Endodermal cell (in vitro differentiated cells): ENCODE measurements around the gene S100A10. TPM values are rescaled to one million over a fixed set of nuclear protein-coding genes. Genes with fewer than 3 reads are reported as not detected.

Experiments
- DNase-seq: peaks from one replicate; pipeline ENCODE4 v3.0.0-alpha.2; 2017
- H3K27ac ChIP-seq: 2 replicates; pipeline ENCODE4 v1.5.1; 2013; ENCODE audit warnings: mild to moderate bottlenecking, low read depth, low read length, moderate library complexity
- H3K27me3 ChIP-seq: 2 replicates; pipeline ENCODE4 v1.6.1; 2013; ENCODE audit warnings: mild to moderate bottlenecking, low read length, moderate library complexity; ENCODE audit not compliant: insufficient read depth, control insufficient read depth, poor library complexity, severe bottlenecking
- H3K36me3 ChIP-seq: 2 replicates; pipeline ENCODE4 v1.7.0; 2013; ENCODE audit warnings: mild to moderate bottlenecking, low read length, moderate library complexity; ENCODE audit not compliant: control insufficient read depth, insufficient read depth
- H3K4me1 ChIP-seq: one replicate; pipeline ENCODE4 v1.7.0; 2013; ENCODE audit warnings: low read length; ENCODE audit not compliant: control insufficient read depth, insufficient read depth
- H3K4me3 ChIP-seq: 2 replicates; pipeline ENCODE4 v1.5.1; 2013; ENCODE audit warnings: mild to moderate bottlenecking, low read length, moderate library complexity
- H3K9ac ChIP-seq: 2 replicates; pipeline ENCODE4 v1.6.1; 2013; ENCODE audit warnings: mild to moderate bottlenecking, low read length, moderate library complexity; ENCODE audit not compliant: poor library complexity, severe bottlenecking; ENCODE audit errors: extremely low read depth
- H3K9me3 ChIP-seq: 2 replicates; pipeline ENCODE4 v1.6.1; 2013; ENCODE audit warnings: mild to moderate bottlenecking, low read length, moderate library complexity; ENCODE audit not compliant: control insufficient read depth
- H3K27ac Mint-ChIP-seq: 2 replicates; pipeline ENCODE4 v1.8.0; 2020; ENCODE audit warnings: mixed read lengths
- H3K27me3 Mint-ChIP-seq: 2 replicates; pipeline ENCODE4 v1.8.0; 2021; ENCODE audit warnings: mild to moderate bottlenecking, mixed read lengths; ENCODE audit not compliant: insufficient read depth
- H3K36me3 Mint-ChIP-seq: 2 replicates; pipeline ENCODE4 v1.8.0; 2020; ENCODE audit warnings: low read depth, mixed read lengths
- H3K4me1 Mint-ChIP-seq: 2 replicates; pipeline ENCODE4 v1.8.0; 2020; ENCODE audit warnings: mixed read lengths
- H3K4me3 Mint-ChIP-seq: 2 replicates; pipeline ENCODE4 v1.8.0; 2020; ENCODE audit warnings: mild to moderate bottlenecking, moderate library complexity, mixed read lengths
- H3K9me3 Mint-ChIP-seq: 2 replicates; pipeline ENCODE4 v1.8.0; 2020; ENCODE audit warnings: mild to moderate bottlenecking, mixed read lengths
- WGBS, 2 experiments: methylation state at CpG; one replicate each; pipeline versions ENCODE4 v1.1.5 to v1.1.7; 2013; ENCODE audit warnings: missing lambda C conversion rate in 2 of 2, mixed read lengths in 1 of 2; ENCODE audit not compliant: insufficient coverage in 1 of 2, insufficient read length in 1 of 2; 5-methylcytosine and 5-hydroxymethylcytosine counted together
- total RNA-seq, 2 donors: library from RNA; stranded (reverse); fragmentation: NEBNext Ultra II Directional in 1 of 2; extraction: Animal tissue kit (Norgen Biotek cat#: 25700) in 1 of 2; gene quantifications; 2 replicates in 1 of 2; 3 replicates in 1 of 2; pipeline ENCODE4 v1.2.1, GENCODE V29; 2021
- TF ChIP-seq, protein P1 (sequence below): fragments of 200-600 bp; sonication (generic); conservative IDR thresholded peaks from 2 replicates; pipeline ENCODE4 v1.5.0; 2021; ENCODE audit warnings: antibody characterized with exemption, mild to moderate bottlenecking

S100A10 gene
- total RNA-seq, 2 donors from 2014 or later, result 352 to 880 TPM

GRCh38 chr1:151992303-151993083 lies 1.2 kb downstream of the S100A10 start:
- H3K4me3 Mint-ChIP-seq, result peak overlapping the region; percentile 86
- Histone ChIP-seq H3K9ac (peak overlapping the region; percentile 78), H3K4me3 (peak overlapping the region; percentile 88), H3K27ac (no peak overlapping the region), H3K4me1 (peaks cover 27% of the 10 kb centered on the region), H3K27me3 (peaks cover 11% of the 10 kb centered on the region), H3K36me3 (peaks cover 17% of the 10 kb centered on the region), H3K9me3 (no peaks in the 10 kb centered on the region)
- WGBS, 2 experiments, result 15 to 18% methylated on average over 11 to 21 of the region's 21 CpGs
- DNase-seq, result peak; percentile 90
- H3K4me1 Mint-ChIP-seq, result peaks cover 52% of the 10 kb centered on the region
- no peaks in the 10 kb centered on the region for H3K9me3 Mint-ChIP-seq
- H3K36me3 Mint-ChIP-seq, result peaks cover 18% of the 10 kb centered on the region
- TF ChIP-seq, protein P1, sequence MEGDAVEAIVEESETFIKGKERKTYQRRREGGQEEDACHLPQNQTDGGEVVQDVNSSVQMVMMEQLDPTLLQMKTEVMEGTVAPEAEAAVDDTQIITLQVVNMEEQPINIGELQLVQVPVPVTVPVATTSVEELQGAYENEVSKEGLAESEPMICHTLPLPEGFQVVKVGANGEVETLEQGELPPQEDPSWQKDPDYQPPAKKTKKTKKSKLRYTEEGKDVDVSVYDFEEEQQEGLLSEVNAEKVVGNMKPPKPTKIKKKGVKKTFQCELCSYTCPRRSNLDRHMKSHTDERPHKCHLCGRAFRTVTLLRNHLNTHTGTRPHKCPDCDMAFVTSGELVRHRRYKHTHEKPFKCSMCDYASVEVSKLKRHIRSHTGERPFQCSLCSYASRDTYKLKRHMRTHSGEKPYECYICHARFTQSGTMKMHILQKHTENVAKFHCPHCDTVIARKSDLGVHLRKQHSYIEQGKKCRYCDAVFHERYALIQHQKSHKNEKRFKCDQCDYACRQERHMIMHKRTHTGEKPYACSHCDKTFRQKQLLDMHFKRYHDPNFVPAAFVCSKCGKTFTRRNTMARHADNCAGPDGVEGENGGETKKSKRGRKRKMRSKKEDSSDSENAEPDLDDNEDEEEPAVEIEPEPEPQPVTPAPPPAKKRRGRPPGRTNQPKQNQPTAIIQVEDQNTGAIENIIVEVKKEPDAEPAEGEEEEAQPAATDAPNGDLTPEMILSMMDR, result no peak
- peak overlapping the region; percentile 93 for H3K27ac Mint-ChIP-seq
- peaks cover 61% of the 10 kb centered on the region for H3K27me3 Mint-ChIP-seq

DNA sequence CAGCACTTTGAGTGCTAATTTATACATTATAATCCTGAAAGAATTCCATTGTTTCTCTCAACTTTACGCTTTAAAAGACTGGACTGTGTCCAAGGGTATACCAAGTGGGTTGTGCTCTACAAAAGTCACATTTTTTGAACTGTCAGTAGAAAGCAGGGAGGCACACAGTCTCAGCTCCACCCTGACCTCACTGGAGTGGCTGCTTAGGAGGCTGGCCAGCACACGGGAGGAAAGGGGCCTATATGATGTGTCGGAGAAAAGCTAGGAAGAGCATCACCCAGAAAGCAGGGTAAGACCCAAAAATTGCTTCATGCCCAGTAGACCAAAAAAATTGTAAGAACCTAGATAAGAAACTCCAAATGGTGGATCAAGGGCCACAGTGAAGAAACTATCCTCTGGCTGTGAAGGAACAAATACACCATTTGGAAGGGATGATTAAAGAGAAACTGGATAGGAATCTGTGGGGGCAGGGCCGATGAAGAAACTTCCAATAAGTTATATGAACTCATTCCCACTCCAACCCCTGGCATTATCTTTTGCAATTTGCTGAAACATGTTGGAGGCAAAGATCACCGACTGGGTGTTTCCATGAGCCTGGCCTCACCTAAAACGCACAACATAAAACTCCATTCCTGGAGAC lies 1.9 kb downstream of the S100A10 start:
- Mint-ChIP-seq H3K4me1 (peaks cover 52% of the 10 kb centered on the region), H3K9me3 (no peaks in the 10 kb centered on the region), H3K27me3 (peaks cover 56% of the 10 kb centered on the region), H3K36me3 (peaks cover 21% of the 10 kb centered on the region), H3K4me3 (peak overlapping the region; percentile 86), H3K27ac (no peak overlapping the region)
- Histone ChIP-seq H3K9ac (peak overlapping the region; percentile 78), H3K27me3 (peaks cover 11% of the 10 kb centered on the region), H3K36me3 (peaks cover 19% of the 10 kb centered on the region), H3K4me1 (peaks cover 27% of the 10 kb centered on the region), H3K9me3 (no peaks in the 10 kb centered on the region), H3K4me3 (peak overlapping the region; percentile 88), H3K27ac (no peak overlapping the region)
- no peak for DNase-seq
- TF ChIP-seq, protein P1, result no peak
- WGBS, 2 experiments, result 49 to 54% methylated on average over 3 to 6 of the region's 6 CpGs

- H3K27ac Mint-ChIP-seq, result no peak overlapping the region
- 66% methylated on average over 5 of the region's 5 CpGs; no CpG with 5 or more reads in 1 of the 2 experiments for WGBS, 2 experiments
Measured at GRCh38 chr1:151990856-151991198, 2.8 kb downstream of the S100A10 start.

More at GRCh38 chr1:151990856-151991198, 2.8 kb downstream of the S100A10 start:
- Mint-ChIP-seq H3K27me3 (peaks cover 56% of the 10 kb centered on the region), H3K36me3 (peaks cover 29% of the 10 kb centered on the region), H3K4me3 (peak overlapping the region; percentile 86), H3K9me3 (no peaks in the 10 kb centered on the region), H3K4me1 (peaks cover 53% of the 10 kb centered on the region)
- peaks cover 29% of the 10 kb centered on the region for H3K36me3 ChIP-seq
- peak overlapping the region; percentile 88 for H3K4me3 ChIP-seq
- H3K27me3 ChIP-seq, result peaks cover 11% of the 10 kb centered on the region
- TF ChIP-seq, protein P1, result no peak
- H3K9ac ChIP-seq, result peak overlapping the region; percentile 19
- no peak overlapping the region for H3K27ac ChIP-seq
- no peaks in the 10 kb centered on the region for H3K9me3 ChIP-seq
- H3K4me1 ChIP-seq, result peaks cover 27% of the 10 kb centered on the region
- no peak for DNase-seq
